Measurements from ENCODE around the gene CPNE5. TPM values are rescaled to one million over a fixed set of nuclear protein-coding genes. Genes with fewer than 3 reads are reported as not detected.

Gene CPNE5
- total RNA-seq, 2 donors from 2014 or later, result 3.9 to 64.5 TPM

GRCh38 chr6:36788768-36789167, 50.5 kb downstream of the CPNE5 start:
- H3K36me3 ChIP-seq, result no peaks in the 10 kb centered on the region
- 32% methylated on average over 4 of the region's 4 CpGs for WGBS
- intact Hi-C loops (cut with DNase I), result no loop called here
- DNase-seq (ENCODE audit: low spot score), result no peak
- no peak overlapping the region for H3K4me3 ChIP-seq
- H3K4me1 ChIP-seq (replicated peaks), result no peaks in the 10 kb centered on the region
- TF ChIP-seq CTCF (IDR thresholded peaks at IDR 0.05), result no peak
- H3K27me3 ChIP-seq (replicated peaks; ENCODE audit: insufficient read depth), result no peaks in the 10 kb centered on the region
- H3K27ac ChIP-seq, result no peak overlapping the region
- no peaks in the 10 kb centered on the region for H3K9me3 ChIP-seq

GRCh38 chr6:36788186-36788585, 51.1 kb downstream of the CPNE5 start:
- intact Hi-C loops (cut with DNase I), result no loop called here
- no peak overlapping the region for H3K4me3 ChIP-seq
- no peak overlapping the region for H3K27ac ChIP-seq
- no peak for DNase-seq (ENCODE audit: low spot score)
- H3K27me3 ChIP-seq (replicated peaks; ENCODE audit: insufficient read depth), result no peaks in the 10 kb centered on the region
- 92% methylated on average over 8 of the region's 8 CpGs for WGBS
- no peaks in the 10 kb centered on the region for H3K9me3 ChIP-seq
- H3K4me1 ChIP-seq (replicated peaks), result no peaks in the 10 kb centered on the region
- H3K36me3 ChIP-seq, result no peaks in the 10 kb centered on the region
- TF ChIP-seq CTCF (IDR thresholded peaks at IDR 0.05) (no peak), POLR2AphosphoS5 (IDR thresholded peaks at IDR 0.05) (no peak), POLR2A (IDR thresholded peaks at IDR 0.05) (no peak)

GRCh38 chr6:36787210-36787609, 52.0 kb downstream of the CPNE5 start:
- no peak overlapping the region for H3K4me3 ChIP-seq
- H3K9me3 ChIP-seq, result no peaks in the 10 kb centered on the region
- H3K27ac ChIP-seq, result no peak overlapping the region
- TF ChIP-seq POLR2AphosphoS5 (IDR thresholded peaks at IDR 0.05), result no peak
- no peak for TF ChIP-seq CTCF (IDR thresholded peaks at IDR 0.05)
- TF ChIP-seq POLR2A (IDR thresholded peaks at IDR 0.05), result no peak
- no peaks in the 10 kb centered on the region for H3K4me1 ChIP-seq (replicated peaks)
- H3K27me3 ChIP-seq (replicated peaks; ENCODE audit: insufficient read depth), result no peaks in the 10 kb centered on the region
- H3K36me3 ChIP-seq, result no peaks in the 10 kb centered on the region
- intact Hi-C loops (cut with DNase I), result no loop called here
- no peak for DNase-seq (ENCODE audit: low spot score)
- 96% methylated on average over 4 of the region's 4 CpGs for WGBS

GRCh38 chr6:36786055-36786675, 53.1 kb downstream of the CPNE5 start:
- intact Hi-C loops (cut with DNase I), result no loop called here
- Histone ChIP-seq H3K27ac (no peak overlapping the region), H3K9me3 (no peaks in the 10 kb centered on the region), H3K4me1 (replicated peaks) (no peaks in the 10 kb centered on the region), H3K27me3 (replicated peaks; ENCODE audit: insufficient read depth) (no peaks in the 10 kb centered on the region), H3K36me3 (no peaks in the 10 kb centered on the region), H3K4me3 (no peak overlapping the region)
- 74% methylated on average over 6 of the region's 6 CpGs for WGBS
- TF ChIP-seq POLR2AphosphoS5 (IDR thresholded peaks at IDR 0.05), result no peak
- TF ChIP-seq POLR2A (IDR thresholded peaks at IDR 0.05), result no peak
- TF ChIP-seq CTCF (IDR thresholded peaks at IDR 0.05), result no peak
- no peak for DNase-seq (ENCODE audit: low spot score)

- no peaks in the 10 kb centered on the region for H3K27me3 ChIP-seq (replicated peaks; ENCODE audit: insufficient read depth)
- intact Hi-C loops (cut with DNase I), result no loop called here
- H3K27ac ChIP-seq, result no peak overlapping the region
- 69% methylated on average over 3 of the region's 3 CpGs for WGBS
- no peaks in the 10 kb centered on the region for H3K9me3 ChIP-seq
- H3K36me3 ChIP-seq, result no peaks in the 10 kb centered on the region
- H3K4me3 ChIP-seq, result no peak overlapping the region
- no peak for DNase-seq (ENCODE audit: low spot score)
- TF ChIP-seq CTCF (IDR thresholded peaks at IDR 0.05) (no peak), POLR2A (IDR thresholded peaks at IDR 0.05) (no peak)
- H3K4me1 ChIP-seq (replicated peaks), result no peaks in the 10 kb centered on the region
Observed at GRCh38 chr6:36784376-36784636, 54.9 kb downstream of the CPNE5 start.

Measured in prostate gland (tissue), 2 donors.